Measurements from ENCODE around the gene ZMIZ1.
A peak's percentile ranks its signal among the peaks of the same experiment; 100 is the strongest.

Gene ZMIZ1

GRCh38 chr10:79088176-79088575 is 19.4 kb downstream of the ZMIZ1 start:
- no peak overlapping the region for H3K4me3 ChIP-seq (ENCODE audit: low read length)
- no CpG with 5 or more reads among the region's 8 CpGs for WGBS (ENCODE audit: extremely low coverage, insufficient coverage, low lambda C conversion rate)
- no peak overlapping the region for H3K4me2 ChIP-seq (ENCODE audit: low read length)
- DNase-seq, result no peak
- no peak overlapping the region for H3K23ac ChIP-seq (ENCODE audit: low read length)
- no peak overlapping the region for H2BK120ac ChIP-seq (ENCODE audit: low read depth, low read length)
- H3K36me3 ChIP-seq (ENCODE audit: control insufficient read depth, insufficient read depth, low read length), result no peaks in the 10 kb centered on the region
- no peak overlapping the region for H3K27ac ChIP-seq (ENCODE audit: low read depth, low read length)
- no peak overlapping the region for H3K9ac ChIP-seq (ENCODE audit: low read length)
- no peak overlapping the region for H4K8ac ChIP-seq (ENCODE audit: low read depth, low read length)
- H3K4ac ChIP-seq (ENCODE audit: low read depth, low read length), result no peak overlapping the region
- peaks cover 94% of the 10 kb centered on the region for H3K79me2 ChIP-seq (ENCODE audit: control insufficient read depth, insufficient read depth, low read length)
- H4K5ac ChIP-seq (ENCODE audit: low read length), result no peak overlapping the region
- no peak overlapping the region for H2BK15ac ChIP-seq (replicated peaks; ENCODE audit: low read depth)
- H3K79me1 ChIP-seq (ENCODE audit: low read length), result peaks cover 57% of the 10 kb centered on the region
- no peak overlapping the region for H3K56ac ChIP-seq (ENCODE audit: low read length)
- no peak overlapping the region for H2AK5ac ChIP-seq (ENCODE audit: low read length)
- no peaks in the 10 kb centered on the region for H3K27me3 ChIP-seq (ENCODE audit: insufficient read depth, low read length, poor library complexity)
- peaks cover 15% of the 10 kb centered on the region for H3K4me1 ChIP-seq (ENCODE audit: control insufficient read depth, low read depth, low read length)
- H2BK5ac ChIP-seq (ENCODE audit: low read length), result no peak overlapping the region
- no peak overlapping the region for H3K18ac ChIP-seq (ENCODE audit: low read length)

GRCh38 chr10:79088613-79089355 is 20.0 kb downstream of the ZMIZ1 start:
- Histone ChIP-seq H3K23ac (ENCODE audit: low read length) (no peak overlapping the region), H3K9ac (ENCODE audit: low read length) (no peak overlapping the region), H3K56ac (ENCODE audit: low read length) (no peak overlapping the region), H4K8ac (ENCODE audit: low read depth, low read length) (no peak overlapping the region), H2BK120ac (ENCODE audit: low read depth, low read length) (no peak overlapping the region), H3K4me1 (ENCODE audit: control insufficient read depth, low read depth, low read length) (peaks cover 14% of the 10 kb centered on the region), H3K36me3 (ENCODE audit: control insufficient read depth, insufficient read depth, low read length) (no peaks in the 10 kb centered on the region), H3K4ac (ENCODE audit: low read depth, low read length) (no peak overlapping the region), H3K79me2 (ENCODE audit: control insufficient read depth, insufficient read depth, low read length) (peaks cover 88% of the 10 kb centered on the region), H3K27ac (ENCODE audit: low read depth, low read length) (no peak overlapping the region), H3K79me1 (ENCODE audit: low read length) (peaks cover 52% of the 10 kb centered on the region), H2BK5ac (ENCODE audit: low read length) (no peak overlapping the region), H3K4me3 (ENCODE audit: low read length) (no peak overlapping the region), H2AK5ac (ENCODE audit: low read length) (no peak overlapping the region), H3K4me2 (ENCODE audit: low read length) (no peak overlapping the region), H4K5ac (ENCODE audit: low read length) (no peak overlapping the region), H2BK15ac (replicated peaks; ENCODE audit: low read depth) (no peak overlapping the region), H3K18ac (ENCODE audit: low read length) (no peak overlapping the region), H3K27me3 (ENCODE audit: insufficient read depth, low read length, poor library complexity) (no peaks in the 10 kb centered on the region)
- WGBS (ENCODE audit: extremely low coverage, insufficient coverage, low lambda C conversion rate), result no CpG with 5 or more reads among the region's 15 CpGs
- DNase-seq, result no peak

- Histone ChIP-seq H3K4me1 (ENCODE audit: control insufficient read depth, low read depth, low read length) (peaks cover 14% of the 10 kb centered on the region), H2BK15ac (replicated peaks; ENCODE audit: low read depth) (no peak overlapping the region), H3K9ac (ENCODE audit: low read length) (no peak overlapping the region), H3K79me1 (ENCODE audit: low read length) (peaks cover 51% of the 10 kb centered on the region), H3K56ac (ENCODE audit: low read length) (no peak overlapping the region), H3K18ac (ENCODE audit: low read length) (no peak overlapping the region), H4K5ac (ENCODE audit: low read length) (no peak overlapping the region), H3K4me3 (ENCODE audit: low read length) (no peak overlapping the region), H3K79me2 (ENCODE audit: control insufficient read depth, insufficient read depth, low read length) (peaks cover 87% of the 10 kb centered on the region), H3K27ac (ENCODE audit: low read depth, low read length) (no peak overlapping the region), H2BK120ac (ENCODE audit: low read depth, low read length) (no peak overlapping the region), H3K4ac (ENCODE audit: low read depth, low read length) (no peak overlapping the region), H2BK5ac (ENCODE audit: low read length) (no peak overlapping the region), H3K36me3 (ENCODE audit: control insufficient read depth, insufficient read depth, low read length) (no peaks in the 10 kb centered on the region), H3K27me3 (ENCODE audit: insufficient read depth, low read length, poor library complexity) (no peaks in the 10 kb centered on the region), H3K4me2 (ENCODE audit: low read length) (no peak overlapping the region), H3K23ac (ENCODE audit: low read length) (no peak overlapping the region), H4K8ac (ENCODE audit: low read depth, low read length) (no peak overlapping the region), H2AK5ac (ENCODE audit: low read length) (no peak overlapping the region)
- no peak for DNase-seq
- no CpG with 5 or more reads among the region's 8 CpGs for WGBS (ENCODE audit: extremely low coverage, insufficient coverage, low lambda C conversion rate)
Observed at GRCh38 chr10:79089632-79090031, 20.9 kb downstream of the ZMIZ1 start.

- no CpG with 5 or more reads among the region's 6 CpGs for WGBS (ENCODE audit: extremely low coverage, insufficient coverage, low lambda C conversion rate)
Observed at GRCh38 chr10:79090134-79090803, 21.5 kb downstream of the ZMIZ1 start.

GRCh38 chr10:79092292-79092896 is 23.6 kb downstream of the ZMIZ1 start:
- H3K27ac ChIP-seq (ENCODE audit: low read depth, low read length), result no peak overlapping the region
- no peak overlapping the region for H3K9ac ChIP-seq (ENCODE audit: low read length)
- peak; percentile 57 for DNase-seq
- WGBS (ENCODE audit: extremely low coverage, insufficient coverage, low lambda C conversion rate), result no CpG with 5 or more reads among the region's 10 CpGs
- H3K4ac ChIP-seq (ENCODE audit: low read depth, low read length), result no peak overlapping the region
- H4K5ac ChIP-seq (ENCODE audit: low read length), result no peak overlapping the region
- no peak overlapping the region for H4K8ac ChIP-seq (ENCODE audit: low read depth, low read length)
- no peak overlapping the region for H3K4me3 ChIP-seq (ENCODE audit: low read length)
- peak overlapping the region; percentile 1 for H2BK5ac ChIP-seq (ENCODE audit: low read length)
- H3K4me1 ChIP-seq (ENCODE audit: control insufficient read depth, low read depth, low read length), result peaks cover 22% of the 10 kb centered on the region
- peaks cover 86% of the 10 kb centered on the region for H3K79me2 ChIP-seq (ENCODE audit: control insufficient read depth, insufficient read depth, low read length)
- no peak overlapping the region for H2BK15ac ChIP-seq (replicated peaks; ENCODE audit: low read depth)
- H3K56ac ChIP-seq (ENCODE audit: low read length), result peak overlapping the region; percentile 11
- H3K4me2 ChIP-seq (ENCODE audit: low read length), result no peak overlapping the region
- no peak overlapping the region for H2AK5ac ChIP-seq (ENCODE audit: low read length)
- H3K18ac ChIP-seq (ENCODE audit: low read length), result no peak overlapping the region
- peaks cover 43% of the 10 kb centered on the region for H3K79me1 ChIP-seq (ENCODE audit: low read length)
- H3K23ac ChIP-seq (ENCODE audit: low read length), result no peak overlapping the region
- no peaks in the 10 kb centered on the region for H3K36me3 ChIP-seq (ENCODE audit: control insufficient read depth, insufficient read depth, low read length)
- no peaks in the 10 kb centered on the region for H3K27me3 ChIP-seq (ENCODE audit: insufficient read depth, low read length, poor library complexity)
- no peak overlapping the region for H2BK120ac ChIP-seq (ENCODE audit: low read depth, low read length)

More at GRCh38 chr10:79090134-79090803, 21.5 kb downstream of the ZMIZ1 start:
- Histone ChIP-seq H2AK5ac (ENCODE audit: low read length) (no peak overlapping the region), H3K79me1 (ENCODE audit: low read length) (peaks cover 49% of the 10 kb centered on the region), H3K79me2 (ENCODE audit: control insufficient read depth, insufficient read depth, low read length) (peaks cover 87% of the 10 kb centered on the region), H3K27me3 (ENCODE audit: insufficient read depth, low read length, poor library complexity) (no peaks in the 10 kb centered on the region), H2BK5ac (ENCODE audit: low read length) (no peak overlapping the region), H3K4ac (ENCODE audit: low read depth, low read length) (no peak overlapping the region), H3K56ac (ENCODE audit: low read length) (peak overlapping the region; percentile 43), H3K27ac (ENCODE audit: low read depth, low read length) (no peak overlapping the region), H4K8ac (ENCODE audit: low read depth, low read length) (no peak overlapping the region), H3K4me3 (ENCODE audit: low read length) (no peak overlapping the region), H3K4me2 (ENCODE audit: low read length) (no peak overlapping the region), H3K4me1 (ENCODE audit: control insufficient read depth, low read depth, low read length) (peaks cover 17% of the 10 kb centered on the region), H3K18ac (ENCODE audit: low read length) (no peak overlapping the region), H4K5ac (ENCODE audit: low read length) (no peak overlapping the region), H3K23ac (ENCODE audit: low read length) (no peak overlapping the region), H3K36me3 (ENCODE audit: control insufficient read depth, insufficient read depth, low read length) (no peaks in the 10 kb centered on the region), H2BK120ac (ENCODE audit: low read depth, low read length) (no peak overlapping the region), H3K9ac (ENCODE audit: low read length) (no peak overlapping the region), H2BK15ac (replicated peaks; ENCODE audit: low read depth) (no peak overlapping the region)
- DNase-seq, result no peak

All from mesendoderm (in vitro differentiated cells).